H9 (cell line): Measurements from ENCODE around the gene PBX1. TPM values are rescaled to one million over a fixed set of nuclear protein-coding genes. Genes with fewer than 3 reads are reported as not detected.

Experiments used
- DNase-seq: peaks from one replicate; pipeline ENCODE4 v3.0.0-alpha.2; 2017
- H2AFZ ChIP-seq: one replicate; pipeline ENCODE4 v1.6.1; 2013; ENCODE audit warnings: mild to moderate bottlenecking, low read length, control low read depth, moderate library complexity
- H2AK5ac ChIP-seq: 2 replicates; pipeline ENCODE4 v1.6.1; 2013; ENCODE audit warnings: low read length, control low read depth, mixed read lengths; ENCODE audit not compliant: insufficient read length
- H2BK120ac ChIP-seq: one replicate; pipeline ENCODE4 v1.6.1; 2013; ENCODE audit warnings: low read depth, mild to moderate bottlenecking, low read length, control low read depth, inconsistent platforms; ENCODE audit not compliant: poor library complexity, severe bottlenecking
- H2BK12ac ChIP-seq: 2 replicates; pipeline ENCODE4 v1.6.1; 2013; ENCODE audit warnings: low read length, control low read depth, mixed read lengths, low read depth; ENCODE audit not compliant: insufficient read length
- H2BK15ac ChIP-seq: 2 replicates; pipeline ENCODE4 v1.6.1; 2013; ENCODE audit warnings: low read depth, low read length, control low read depth
- H2BK20ac ChIP-seq: one replicate; pipeline ENCODE4 v1.6.1; 2013; ENCODE audit warnings: low read depth, mild to moderate bottlenecking, low read length, control low read depth, inconsistent platforms; ENCODE audit not compliant: poor library complexity, severe bottlenecking
- H2BK5ac ChIP-seq: 2 replicates; pipeline ENCODE4 v1.6.1; 2013; ENCODE audit warnings: low read length, control low read depth, mixed read lengths; ENCODE audit not compliant: insufficient read length
- H3K14ac ChIP-seq: 2 replicates; pipeline ENCODE4 v1.6.1; 2013; ENCODE audit warnings: low read length, control low read depth; ENCODE audit not compliant: insufficient read depth
- H3K18ac ChIP-seq: 2 replicates; pipeline ENCODE4 v1.6.1; 2013; ENCODE audit warnings: low read depth, mild to moderate bottlenecking, mixed read lengths, low read length, control low read depth; ENCODE audit not compliant: insufficient read length
- H3K23ac ChIP-seq: 2 replicates; pipeline ENCODE4 v1.6.1; 2013; ENCODE audit warnings: low read length, control low read depth, mixed read lengths, low read depth; ENCODE audit not compliant: insufficient read length
- H3K23me2 ChIP-seq: 2 replicates; pipeline ENCODE4 v1.6.1; 2013; ENCODE audit warnings: low read depth, mild to moderate bottlenecking, mixed read lengths, low read length, control low read depth; ENCODE audit not compliant: insufficient read length, poor library complexity, severe bottlenecking
- H3K27ac ChIP-seq: 2 replicates; pipeline ENCODE4 v1.5.1; 2013; ENCODE audit warnings: low read length, control low read depth, mixed read lengths, low read depth; ENCODE audit not compliant: insufficient read length
- H3K27me3 ChIP-seq: 2 replicates; pipeline ENCODE4 v1.6.1; 2013; ENCODE audit warnings: low read length, control low read depth, inconsistent platforms; ENCODE audit not compliant: insufficient read depth
- H3K4ac ChIP-seq: 2 replicates; pipeline ENCODE4 v1.6.1; 2013; ENCODE audit warnings: low read depth, mild to moderate bottlenecking, control low read depth, inconsistent platforms, low read length, moderate library complexity
- H3K4me1 ChIP-seq: 2 replicates; pipeline ENCODE4 v1.6.1; 2013; ENCODE audit warnings: low read length, control low read depth, inconsistent platforms; ENCODE audit not compliant: insufficient read depth
- H3K4me2 ChIP-seq: 2 replicates; pipeline ENCODE4 v1.6.1; 2013; ENCODE audit warnings: low read length, control low read depth, mixed read lengths; ENCODE audit not compliant: insufficient read length, insufficient read depth
- H3K56ac ChIP-seq: 2 replicates; pipeline ENCODE4 v1.6.1; 2013; ENCODE audit warnings: low read depth, mild to moderate bottlenecking, mixed read lengths, low read length, control low read depth; ENCODE audit not compliant: insufficient read length
- H3K79me1 ChIP-seq: 2 replicates; pipeline ENCODE4 v1.6.1; 2013; ENCODE audit warnings: low read depth, mild to moderate bottlenecking, moderate library complexity, low read length, control low read depth, inconsistent platforms; ENCODE audit not compliant: insufficient read depth, poor library complexity, severe bottlenecking
- H3K79me2 ChIP-seq: 2 replicates; pipeline ENCODE4 v1.6.1; 2013; ENCODE audit warnings: low read length, control low read depth, inconsistent platforms; ENCODE audit not compliant: insufficient read depth
- H3K9ac ChIP-seq: 2 replicates; pipeline ENCODE4 v1.6.1; 2013; ENCODE audit warnings: low read length, control low read depth, mixed read lengths; ENCODE audit not compliant: insufficient read length; ENCODE audit errors: extremely low read depth
- H3K9me3 ChIP-seq: one replicate; pipeline ENCODE4 v1.6.1; 2013; ENCODE audit warnings: low read depth, low read length, inconsistent platforms; ENCODE audit not compliant: control insufficient read depth
- H3T11ph ChIP-seq: one replicate; pipeline ENCODE4 v1.6.1; 2013; ENCODE audit warnings: mild to moderate bottlenecking, low read length, control low read depth, inconsistent platforms
- H4K20me1 ChIP-seq: one replicate; pipeline ENCODE4 v1.6.1; 2013; ENCODE audit not compliant: control insufficient read depth, insufficient read length, insufficient read depth
- H4K5ac ChIP-seq: 2 replicates; pipeline ENCODE4 v1.6.1; 2013; ENCODE audit warnings: low read depth, mild to moderate bottlenecking, mixed read lengths, low read length, control low read depth; ENCODE audit not compliant: insufficient read length
- H4K8ac ChIP-seq: replicated peaks from 2 replicates; pipeline ENCODE4 v1.6.1; 2013; ENCODE audit warnings: low read length, control low read depth, mixed read lengths, low read depth; ENCODE audit not compliant: insufficient read length
- H4K91ac ChIP-seq: 2 replicates; pipeline ENCODE4 v1.6.1; 2013; ENCODE audit warnings: low read depth, mild to moderate bottlenecking, moderate library complexity, mixed read lengths, low read length, control low read depth; ENCODE audit not compliant: insufficient read length
- H3K27ac Mint-ChIP-seq, 3 experiments: 2 replicates in 2 of 3; 3 replicates in 1 of 3; pipeline ENCODE4 v1.8.0; 2020 to 2021; ENCODE audit warnings: mixed read lengths in 3 of 3, mild to moderate bottlenecking in 1 of 3, moderate library complexity in 1 of 3
- H3K27me3 Mint-ChIP-seq: 2 replicates; pipeline ENCODE4 v1.8.0; 2021; ENCODE audit warnings: low read depth, mild to moderate bottlenecking, moderate library complexity, mixed read lengths
- H3K36me3 Mint-ChIP-seq, 3 experiments: 2 replicates in 2 of 3; 3 replicates in 1 of 3; pipeline ENCODE4 v1.8.0; 2020 to 2021; ENCODE audit warnings: low read depth in 3 of 3, mixed read lengths in 3 of 3; ENCODE audit not compliant: insufficient read depth in 1 of 3
- H3K4me1 Mint-ChIP-seq, 2 experiments: 2 replicates each; pipeline ENCODE4 v1.8.0; 2020; ENCODE audit warnings: mixed read lengths in 2 of 2
- H3K4me3 Mint-ChIP-seq, 2 experiments: 2 replicates in 1 of 2; 3 replicates in 1 of 2; pipeline ENCODE4 v1.8.0; 2020 to 2021; ENCODE audit warnings: mild to moderate bottlenecking in 2 of 2, mixed read lengths in 2 of 2, moderate library complexity in 1 of 2
- H3K9me3 Mint-ChIP-seq, 2 experiments: 2 replicates in 1 of 2; 3 replicates in 1 of 2; pipeline ENCODE4 v1.8.0; 2020; ENCODE audit warnings: mild to moderate bottlenecking in 2 of 2, mixed read lengths in 2 of 2, moderate library complexity in 1 of 2
- CTCF ChIP-seq: fragments of 200-600 bp; sonication (generic); conservative IDR thresholded peaks from 3 replicates; pipeline ENCODE4 v1.8.0; 2021; ENCODE audit warnings: antibody characterized with exemption, mild to moderate bottlenecking
- WGBS: extraction: QIAGEN DNeasy Blood & Tissue Kit; methylation state at CpG from one replicate; pipeline ENCODE4 v1.1.7; 2013; ENCODE audit warnings: missing lambda C conversion rate, low lambda C conversion rate, mixed read lengths; ENCODE audit not compliant: insufficient read length; ENCODE audit errors: extremely low coverage; 5-methylcytosine and 5-hydroxymethylcytosine counted together
- total RNA-seq: library from RNA; stranded (reverse); gene quantifications from 2 replicates; pipeline ENCODE4 v1.2.1, GENCODE V29; 2021

The PBX1 gene
- total RNA-seq, 1 experiment from 2014 or later: 142 TPM

GRCh38 chr1:164645921-164646320 lies 86.9 kb downstream of the PBX1 start:
- H3K4me2 ChIP-seq: no peak overlapping the region
- no CpG with 5 or more reads among the region's 2 CpGs for WGBS
- H2BK5ac ChIP-seq: no peak overlapping the region

More at GRCh38 chr1:164645921-164646320, 86.9 kb downstream of the PBX1 start:
- Histone ChIP-seq H3K18ac (no peak overlapping the region), H3T11ph (no peak overlapping the region), H3K27ac (no peak overlapping the region), H3K4ac (no peak overlapping the region), H3K14ac (no peak overlapping the region), H3K9ac (no peak overlapping the region), H2BK12ac (no peak overlapping the region), H4K20me1 (no peaks in the 10 kb centered on the region), H3K23ac (no peak overlapping the region), H3K4me1 (peaks cover 21% of the 10 kb centered on the region; the same call in 1 of the 2 replicates), H3K79me1 (peaks cover 2% of the 10 kb centered on the region), H2AFZ (no peak overlapping the region), H3K9me3 (no peaks in the 10 kb centered on the region), H4K91ac (no peak overlapping the region), H3K23me2 (no peaks in the 10 kb centered on the region), H4K8ac (no peak overlapping the region), H2BK15ac (no peak overlapping the region), H3K79me2 (peaks cover 6% of the 10 kb centered on the region; the same call in 1 of the 2 replicates), H3K56ac (no peak overlapping the region), H3K27me3 (no peaks in the 10 kb centered on the region), H2BK120ac (no peak overlapping the region), H2AK5ac (no peak overlapping the region), H4K5ac (no peak overlapping the region), H2BK20ac (no peak overlapping the region)
- H3K27ac Mint-ChIP-seq: peak overlapping the region in 1 of 3 experiments; percentile 93; a peak in 2 of 7 replicates
- no peak for TF ChIP-seq CTCF
- H3K4me1 Mint-ChIP-seq: peaks cover 67 to 68% of the 10 kb centered on the region in 2 experiments
- no peak overlapping the region; a peak in 1 of 5 replicates for H3K4me3 Mint-ChIP-seq
- H3K9me3 Mint-ChIP-seq: no peaks in the 10 kb centered on the region
- H3K27me3 Mint-ChIP-seq: no peaks in the 10 kb centered on the region
- H3K36me3 Mint-ChIP-seq: peaks cover 8 to 29% (median 20%) of the 10 kb centered on the region in 3 experiments; a peak in 6 of 7 replicates
- no peak for DNase-seq
